PFSK-1 (cell line): ENCODE measurements around the gene ADAMTS2.

Source experiments
- FOXP2 ChIP-seq: optimal IDR thresholded peaks from 2 replicates; pipeline ENCODE3; 2011; ENCODE audit warnings: borderline replicate concordance, control low read depth, inconsistent platforms; ENCODE audit not compliant: insufficient read depth; ENCODE audit errors: extremely low read length, extremely low read depth
- POLR2AphosphoS5 ChIP-seq: IDR thresholded peaks from 2 replicates; pipeline ENCODE4 v1.6.1; 2012; ENCODE audit warnings: low read depth, mild to moderate bottlenecking, control low read depth, low read length, moderate library complexity
- SIN3A ChIP-seq: IDR thresholded peaks from 2 replicates; pipeline ENCODE4 v1.6.1; 2012; ENCODE audit warnings: mild to moderate bottlenecking, low read length, moderate library complexity, borderline replicate concordance; ENCODE audit not compliant: insufficient read depth
- TAF1 ChIP-seq: IDR thresholded peaks from 2 replicates; pipeline ENCODE4 v1.6.1; 2012; ENCODE audit warnings: low read length, control low read depth, borderline replicate concordance; ENCODE audit not compliant: insufficient read depth
- TF ChIP-seq, protein P1 (sequence below), 2 experiments: IDR thresholded peaks; 2 replicates each; pipeline versions ENCODE4 v1.6.1 to v1.8.0; 2011 to 2012; ENCODE audit warnings: low read depth in 2 of 2, low read length in 2 of 2, control low read depth in 1 of 2, inconsistent platforms in 1 of 2, mild to moderate bottlenecking in 1 of 2, moderate library complexity in 1 of 2; ENCODE audit not compliant: insufficient read depth in 1 of 2

DNA sequence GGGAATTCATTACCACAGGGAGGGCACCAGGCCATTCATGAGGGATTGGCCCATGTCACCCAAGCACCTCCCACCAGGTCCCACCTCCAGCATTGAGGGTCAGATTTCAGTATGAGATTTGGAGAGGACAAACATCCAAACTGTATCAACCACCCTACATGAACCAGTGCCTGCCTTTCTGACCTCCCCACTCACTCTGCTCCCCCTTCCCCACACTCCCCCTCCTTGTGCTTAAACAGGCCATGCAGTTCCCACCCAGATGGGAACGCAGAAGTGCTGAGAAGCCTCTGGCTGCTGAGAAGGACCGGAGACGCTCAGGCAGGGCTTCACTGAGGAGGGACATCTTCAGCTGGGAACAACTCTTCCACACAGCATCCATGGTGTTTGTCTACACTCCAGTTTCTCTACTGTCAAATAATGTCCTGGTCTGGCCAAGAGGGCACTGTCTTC lies 30.0 kb upstream of the ADAMTS2 start:
- TF ChIP-seq, protein P1, sequence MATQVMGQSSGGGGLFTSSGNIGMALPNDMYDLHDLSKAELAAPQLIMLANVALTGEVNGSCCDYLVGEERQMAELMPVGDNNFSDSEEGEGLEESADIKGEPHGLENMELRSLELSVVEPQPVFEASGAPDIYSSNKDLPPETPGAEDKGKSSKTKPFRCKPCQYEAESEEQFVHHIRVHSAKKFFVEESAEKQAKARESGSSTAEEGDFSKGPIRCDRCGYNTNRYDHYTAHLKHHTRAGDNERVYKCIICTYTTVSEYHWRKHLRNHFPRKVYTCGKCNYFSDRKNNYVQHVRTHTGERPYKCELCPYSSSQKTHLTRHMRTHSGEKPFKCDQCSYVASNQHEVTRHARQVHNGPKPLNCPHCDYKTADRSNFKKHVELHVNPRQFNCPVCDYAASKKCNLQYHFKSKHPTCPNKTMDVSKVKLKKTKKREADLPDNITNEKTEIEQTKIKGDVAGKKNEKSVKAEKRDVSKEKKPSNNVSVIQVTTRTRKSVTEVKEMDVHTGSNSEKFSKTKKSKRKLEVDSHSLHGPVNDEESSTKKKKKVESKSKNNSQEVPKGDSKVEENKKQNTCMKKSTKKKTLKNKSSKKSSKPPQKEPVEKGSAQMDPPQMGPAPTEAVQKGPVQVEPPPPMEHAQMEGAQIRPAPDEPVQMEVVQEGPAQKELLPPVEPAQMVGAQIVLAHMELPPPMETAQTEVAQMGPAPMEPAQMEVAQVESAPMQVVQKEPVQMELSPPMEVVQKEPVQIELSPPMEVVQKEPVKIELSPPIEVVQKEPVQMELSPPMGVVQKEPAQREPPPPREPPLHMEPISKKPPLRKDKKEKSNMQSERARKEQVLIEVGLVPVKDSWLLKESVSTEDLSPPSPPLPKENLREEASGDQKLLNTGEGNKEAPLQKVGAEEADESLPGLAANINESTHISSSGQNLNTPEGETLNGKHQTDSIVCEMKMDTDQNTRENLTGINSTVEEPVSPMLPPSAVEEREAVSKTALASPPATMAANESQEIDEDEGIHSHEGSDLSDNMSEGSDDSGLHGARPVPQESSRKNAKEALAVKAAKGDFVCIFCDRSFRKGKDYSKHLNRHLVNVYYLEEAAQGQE (IDR thresholded peaks at IDR 0.05; ENCODE audit: insufficient read depth in 1 of 2, low read depth in 2 of 2, low read length in 2 of 2), result no peak
- no peak for TF ChIP-seq POLR2AphosphoS5
- no peak for TF ChIP-seq TAF1
- no peak for TF ChIP-seq SIN3A
- TF ChIP-seq FOXP2, result no peak
